ENCODE measurements around the gene RPN1.
A peak's percentile ranks its signal among the peaks of the same experiment; 100 is the strongest.

Gene RPN1

GRCh38 chr3:128585974-128586373, 64.6 kb downstream of the RPN1 start:
- H3K9ac ChIP-seq, result no peak overlapping the region
- H3K36me3 ChIP-seq, result peaks cover 0 to 16% (median 0%) of the 10 kb centered on the region in 11 experiments; a peak in 3 of 22 replicates
- no peaks in the 10 kb centered on the region for H3K27me3 ChIP-seq
- no peaks in the 10 kb centered on the region; a peak in 1 of 22 replicates for H4K20me1 ChIP-seq
- H3K27ac ChIP-seq, result no peak overlapping the region
- H3K4me3 ChIP-seq, result no peak overlapping the region
- no peak overlapping the region for H3K4me2 ChIP-seq
- H3K4me1 ChIP-seq, result peaks cover 3 to 19% (median 15%) of the 10 kb centered on the region in 10 experiments; a peak in 18 of 20 replicates
- TF ChIP-seq Cebpa-rat (IDR thresholded peaks at IDR 0.05), result no peak
- H3K9me3 ChIP-seq (replicated peaks in 1 of 11), result peaks cover 7 to 18% (median 14%) of the 10 kb centered on the region in 11 experiments; a peak in 20 of 22 replicates

DNA sequence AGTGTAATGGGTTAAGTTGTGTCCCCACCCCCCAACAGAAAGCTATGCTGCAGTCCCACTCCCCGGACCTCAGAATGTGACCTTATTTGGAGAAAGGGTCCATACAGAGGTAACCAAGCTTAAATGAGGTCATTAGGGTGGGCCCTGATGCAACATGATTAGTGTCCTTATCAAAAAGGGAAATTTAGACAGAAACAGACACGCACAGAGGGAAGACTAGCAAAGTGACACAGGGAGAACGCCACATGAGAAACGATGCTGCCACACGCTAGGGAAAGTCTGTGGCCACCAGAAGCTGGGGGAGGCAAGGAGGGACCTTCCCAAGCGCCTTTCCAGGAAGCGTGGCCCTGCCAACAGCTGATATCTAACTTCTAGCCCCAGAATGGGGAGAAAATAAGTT, 65.4 kb downstream of the RPN1 start:
- Histone ChIP-seq H3K27me3 (no peaks in the 10 kb centered on the region), H4K20me1 (no peaks in the 10 kb centered on the region; a peak in 1 of 22 replicates), H3K4me3 (no peak overlapping the region), H3K27ac (no peak overlapping the region), H3K4me2 (0 out of 22 replicates have a peak overlapping the region, but pooled peaks of 1 of the 11 experiments have one; percentile 68), H3K9ac (no peak overlapping the region; a peak in 1 of 22 replicates), H3K9me3 (replicated peaks in 1 of 11) (peaks cover 5 to 14% (median 12%) of the 10 kb centered on the region in 11 experiments; a peak in 21 of 22 replicates), H3K36me3 (peaks cover 0 to 10% (median 0%) of the 10 kb centered on the region in 11 experiments; a peak in 2 of 22 replicates), H3K4me1 (peaks cover 3 to 19% (median 15%) of the 10 kb centered on the region in 10 experiments; a peak in 18 of 20 replicates)
- no peak for TF ChIP-seq Cebpa-rat (IDR thresholded peaks at IDR 0.05)

DNA sequence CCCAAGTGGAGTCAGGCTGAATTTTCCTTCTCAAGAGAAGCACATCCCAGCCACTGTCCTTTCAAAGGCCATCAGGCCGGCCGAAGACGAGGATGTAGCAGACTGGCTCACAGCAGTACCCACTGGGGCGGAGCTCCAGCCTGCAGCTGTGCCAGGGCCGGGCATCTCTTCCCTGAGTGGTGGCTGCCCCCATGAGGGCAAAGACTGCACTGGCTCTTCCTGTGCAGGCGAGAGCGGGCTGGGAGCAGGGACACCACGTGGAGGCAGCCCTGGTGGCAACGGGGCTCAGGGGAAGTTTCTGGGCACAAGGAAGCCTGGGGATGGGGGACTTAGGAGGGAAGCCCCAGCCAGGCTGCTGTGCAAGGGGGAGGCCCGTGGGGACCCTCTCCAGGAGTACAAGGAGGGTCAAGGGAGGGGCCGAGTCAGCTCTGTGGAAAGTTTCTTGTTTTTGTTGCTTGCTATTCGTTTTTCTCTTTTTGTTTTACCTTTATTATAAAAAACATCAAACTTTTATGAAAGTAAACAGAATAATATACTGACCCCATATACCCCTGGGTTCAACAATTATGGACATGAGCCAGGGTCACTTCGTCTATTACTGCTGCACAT, 66.1 kb downstream of the RPN1 start:
- Histone ChIP-seq H3K9ac (peak overlapping the region in 7 of 11 experiments; percentile 28 to 71 (median 58); a peak in 12 of 22 replicates), H3K4me2 (peak overlapping the region; percentile 55 to 87 (median 70); a peak in 21 of 22 replicates)

DNA sequence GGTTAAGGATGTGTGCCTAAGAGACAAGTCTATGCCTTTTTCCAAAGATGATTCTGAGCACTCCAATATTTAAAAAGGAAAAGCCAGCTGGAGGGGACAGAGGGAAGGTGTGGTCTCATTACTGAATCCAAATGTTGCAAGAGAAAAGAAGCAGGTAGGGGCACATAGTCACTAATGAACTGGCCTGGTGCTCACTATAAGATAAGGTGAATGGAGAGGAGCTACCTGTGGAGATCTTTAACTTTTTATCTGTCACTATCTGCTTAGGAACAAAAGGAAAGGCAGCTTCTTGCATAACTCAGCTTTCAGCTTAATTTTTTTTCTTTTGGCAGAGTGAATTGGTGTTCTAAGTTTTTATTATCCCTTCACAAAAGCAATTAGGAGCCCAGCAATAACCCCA, 69.1 kb downstream of the RPN1 start:
- no peak overlapping the region for H3K27ac ChIP-seq
- H3K36me3 ChIP-seq, result no peaks in the 10 kb centered on the region; a peak in 1 of 22 replicates
- TF ChIP-seq Cebpa-rat (IDR thresholded peaks at IDR 0.05), result no peak
- peaks cover 3 to 19% (median 15%) of the 10 kb centered on the region in 10 experiments; a peak in 18 of 20 replicates for H3K4me1 ChIP-seq
- peaks cover 5 to 12% (median 9%) of the 10 kb centered on the region in 11 experiments; a peak in 18 of 22 replicates for H3K9me3 ChIP-seq (replicated peaks in 1 of 11)
- no peak overlapping the region for H3K4me2 ChIP-seq
- H3K9ac ChIP-seq, result no peak overlapping the region
- no peak overlapping the region for H3K4me3 ChIP-seq
- H4K20me1 ChIP-seq, result peaks cover 0 to 11% (median 0%) of the 10 kb centered on the region in 11 experiments; a peak in 2 of 22 replicates
- H3K27me3 ChIP-seq, result no peaks in the 10 kb centered on the region

More for the DNA sequence above, 66.1 kb downstream of the RPN1 start:
- Histone ChIP-seq H3K27ac (peak overlapping the region in 3 of 11 experiments; percentile 20 to 58 (median 54); a peak in 7 of 22 replicates), H4K20me1 (no peaks in the 10 kb centered on the region; a peak in 1 of 22 replicates), H3K4me1 (peaks cover 3 to 19% (median 15%) of the 10 kb centered on the region in 10 experiments; a peak in 18 of 20 replicates), H3K27me3 (no peaks in the 10 kb centered on the region), H3K9me3 (replicated peaks in 1 of 11) (peaks cover 5 to 13% (median 10%) of the 10 kb centered on the region in 11 experiments; a peak in 19 of 22 replicates), H3K4me3 (no peak overlapping the region), H3K36me3 (peaks cover 0 to 3% (median 0%) of the 10 kb centered on the region in 11 experiments; a peak in 2 of 22 replicates)
- TF ChIP-seq Cebpa-rat (IDR thresholded peaks at IDR 0.05), result no peak

DNA sequence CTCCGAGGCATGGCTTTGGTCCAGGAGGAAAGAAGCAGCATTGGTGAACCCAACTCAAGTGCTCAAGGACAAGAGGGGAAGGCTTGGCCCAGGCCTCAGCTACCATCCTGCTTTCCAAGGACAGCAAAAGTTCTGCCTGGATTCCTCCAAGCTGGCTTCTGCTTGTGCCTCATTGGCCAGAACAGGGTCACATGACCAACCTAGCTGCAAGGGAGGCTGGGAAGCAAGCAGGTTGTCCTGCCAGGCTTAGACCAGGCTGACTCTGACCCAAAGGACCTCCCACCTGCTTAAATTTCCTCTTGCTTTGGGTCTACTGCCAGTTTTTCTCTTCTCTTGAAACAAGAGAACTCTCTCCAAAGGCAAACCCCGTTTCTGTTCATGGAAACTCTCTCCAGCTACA, 70.7 kb downstream of the RPN1 start:
- Histone ChIP-seq H3K4me1 (peaks cover 3 to 15% (median 14%) of the 10 kb centered on the region in 10 experiments; a peak in 18 of 20 replicates), H3K9me3 (replicated peaks in 1 of 11) (peaks cover 5 to 12% (median 9%) of the 10 kb centered on the region in 11 experiments; a peak in 18 of 22 replicates), H3K9ac (no peak overlapping the region), H3K4me2 (no peak overlapping the region), H3K4me3 (no peak overlapping the region), H3K27ac (no peak overlapping the region), H3K36me3 (no peaks in the 10 kb centered on the region; a peak in 1 of 22 replicates), H4K20me1 (peaks cover 0 to 19% (median 0%) of the 10 kb centered on the region in 11 experiments; a peak in 3 of 22 replicates), H3K27me3 (no peaks in the 10 kb centered on the region)
- no peak for TF ChIP-seq Cebpa-rat (IDR thresholded peaks at IDR 0.05)

- peaks cover 0 to 19% (median 0%) of the 10 kb centered on the region in 11 experiments; a peak in 3 of 22 replicates for H4K20me1 ChIP-seq
- H3K36me3 ChIP-seq, result no peaks in the 10 kb centered on the region; a peak in 1 of 22 replicates
- no peak overlapping the region for H3K9ac ChIP-seq
- peaks cover 4 to 8% (median 7%) of the 10 kb centered on the region in 10 experiments; a peak in 19 of 20 replicates for H3K4me1 ChIP-seq
- peaks cover 5 to 12% (median 9%) of the 10 kb centered on the region in 11 experiments; a peak in 18 of 22 replicates for H3K9me3 ChIP-seq (replicated peaks in 1 of 11)
- peaks cover 0 to 8% (median 1%) of the 10 kb centered on the region in 11 experiments; a peak in 7 of 22 replicates for H3K27me3 ChIP-seq
- TF ChIP-seq Cebpa-rat (IDR thresholded peaks at IDR 0.05), result no peak
- no peak overlapping the region for H3K4me3 ChIP-seq
- H3K27ac ChIP-seq, result no peak overlapping the region
- no peak overlapping the region for H3K4me2 ChIP-seq
Measured at GRCh38 chr3:128578346-128578745, 72.3 kb downstream of the RPN1 start.

DNA sequence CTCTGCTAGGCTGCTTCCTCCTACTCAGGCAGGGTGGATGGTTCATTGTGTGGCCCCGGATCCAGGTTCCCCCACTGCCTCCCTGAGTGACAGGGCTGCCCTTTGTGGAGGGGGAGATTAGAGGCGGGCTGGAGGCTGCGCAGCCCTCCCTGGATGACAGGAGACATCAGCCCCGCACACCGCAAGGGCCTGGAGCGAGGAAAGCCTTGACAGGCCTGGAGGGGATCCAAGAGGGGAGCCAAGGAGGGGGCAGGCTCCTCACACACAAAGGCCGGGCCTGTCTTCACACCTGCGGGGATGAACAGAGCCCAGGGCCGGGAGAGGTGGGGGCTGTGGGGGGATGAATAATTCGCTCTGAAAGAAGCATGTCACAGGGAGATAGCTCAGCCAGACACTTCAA, 72.9 kb downstream of the RPN1 start:
- Histone ChIP-seq H3K9me3 (replicated peaks in 1 of 11) (peaks cover 5 to 12% (median 9%) of the 10 kb centered on the region in 11 experiments; a peak in 18 of 22 replicates), H3K27me3 (peaks cover 0 to 8% (median 5%) of the 10 kb centered on the region in 11 experiments; a peak in 8 of 22 replicates), H3K4me2 (no peak overlapping the region), H3K36me3 (no peaks in the 10 kb centered on the region; a peak in 1 of 22 replicates), H3K4me1 (peaks cover 8 to 11% (median 9%) of the 10 kb centered on the region in 10 experiments; a peak in 19 of 20 replicates), H4K20me1 (peaks cover 0 to 19% (median 0%) of the 10 kb centered on the region in 11 experiments; a peak in 3 of 22 replicates), H3K4me3 (no peak overlapping the region), H3K27ac (no peak overlapping the region), H3K9ac (no peak overlapping the region)
- no peak for TF ChIP-seq Cebpa-rat (IDR thresholded peaks at IDR 0.05)

DNA sequence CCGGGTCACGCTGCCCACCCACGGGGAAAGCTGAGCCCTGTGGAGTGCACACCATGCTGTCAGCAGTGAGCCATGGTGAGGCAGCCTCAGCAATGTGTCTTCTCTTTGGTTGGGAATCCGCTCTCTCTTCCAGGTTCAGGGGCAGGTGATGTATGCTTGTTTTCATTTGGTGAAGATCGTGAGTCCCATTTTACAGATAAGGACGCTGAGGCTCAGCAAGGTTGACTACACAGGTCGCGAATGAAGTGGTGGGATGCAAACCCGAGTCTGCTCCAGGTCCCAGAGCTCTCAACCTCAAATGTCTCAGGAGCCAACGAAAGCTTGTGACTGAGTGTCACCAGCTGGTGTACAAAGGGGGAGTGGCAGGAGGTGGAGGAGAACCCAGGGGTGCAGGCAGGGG, 74.3 kb downstream of the RPN1 start:
- peaks cover 0 to 8% (median 5%) of the 10 kb centered on the region in 11 experiments; a peak in 9 of 22 replicates for H3K27me3 ChIP-seq
- H3K4me1 ChIP-seq, result peaks cover 8 to 11% (median 9%) of the 10 kb centered on the region in 10 experiments; a peak in 19 of 20 replicates
- no peaks in the 10 kb centered on the region; a peak in 1 of 22 replicates for H3K36me3 ChIP-seq
- H3K27ac ChIP-seq, result no peak overlapping the region
- no peak overlapping the region for H3K4me2 ChIP-seq
- TF ChIP-seq Cebpa-rat (IDR thresholded peaks at IDR 0.05), result no peak
- H4K20me1 ChIP-seq, result peaks cover 0 to 19% (median 0%) of the 10 kb centered on the region in 11 experiments; a peak in 2 of 22 replicates
- no peak overlapping the region for H3K9ac ChIP-seq
- H3K9me3 ChIP-seq (replicated peaks in 1 of 11), result peaks cover 5 to 12% (median 9%) of the 10 kb centered on the region in 11 experiments; a peak in 18 of 22 replicates
- H3K4me3 ChIP-seq, result no peak overlapping the region

Data from BLaER1 treated with 17β-estradiol and CSF1 and Interleukin-3, amounts not matched to agents 10 nM and 100 nM (cell line).